Measurements from ENCODE around the gene NAV2.

NAV2 gene

DNA sequence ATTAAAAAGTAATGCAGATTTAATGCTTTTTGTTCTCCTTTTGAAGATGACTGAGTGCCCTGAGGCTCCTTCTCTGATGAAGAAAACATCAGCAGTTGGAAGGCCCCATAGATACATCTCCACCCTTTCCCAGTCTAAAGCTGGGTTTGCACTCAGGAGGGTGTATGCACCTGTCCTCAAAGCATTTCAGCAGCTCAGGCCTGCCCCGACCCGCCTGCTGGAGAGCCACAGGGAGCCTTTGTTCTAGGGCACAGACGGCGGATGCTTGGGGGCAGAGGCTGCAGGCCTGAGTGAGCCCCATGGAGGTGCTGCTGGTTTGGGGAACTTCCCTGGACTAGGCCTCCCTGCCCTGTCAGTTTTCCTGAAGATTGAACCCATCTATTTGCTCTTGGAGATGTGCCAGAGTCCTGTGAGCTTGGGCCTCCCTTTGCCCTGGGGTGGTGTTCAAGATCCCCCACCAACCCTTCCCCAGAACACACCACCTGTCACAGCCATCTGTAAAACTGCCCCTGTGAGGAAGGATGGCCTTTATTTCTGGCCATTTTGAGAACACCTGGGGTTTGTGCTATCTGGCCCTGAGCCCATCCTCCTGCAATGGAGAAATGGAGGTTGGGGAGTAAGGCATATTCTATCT is 160.0 kb downstream of the NAV2 start:
- no peak for DNase-seq (ENCODE audit: low read depth)
- TF ChIP-seq, protein P1, sequence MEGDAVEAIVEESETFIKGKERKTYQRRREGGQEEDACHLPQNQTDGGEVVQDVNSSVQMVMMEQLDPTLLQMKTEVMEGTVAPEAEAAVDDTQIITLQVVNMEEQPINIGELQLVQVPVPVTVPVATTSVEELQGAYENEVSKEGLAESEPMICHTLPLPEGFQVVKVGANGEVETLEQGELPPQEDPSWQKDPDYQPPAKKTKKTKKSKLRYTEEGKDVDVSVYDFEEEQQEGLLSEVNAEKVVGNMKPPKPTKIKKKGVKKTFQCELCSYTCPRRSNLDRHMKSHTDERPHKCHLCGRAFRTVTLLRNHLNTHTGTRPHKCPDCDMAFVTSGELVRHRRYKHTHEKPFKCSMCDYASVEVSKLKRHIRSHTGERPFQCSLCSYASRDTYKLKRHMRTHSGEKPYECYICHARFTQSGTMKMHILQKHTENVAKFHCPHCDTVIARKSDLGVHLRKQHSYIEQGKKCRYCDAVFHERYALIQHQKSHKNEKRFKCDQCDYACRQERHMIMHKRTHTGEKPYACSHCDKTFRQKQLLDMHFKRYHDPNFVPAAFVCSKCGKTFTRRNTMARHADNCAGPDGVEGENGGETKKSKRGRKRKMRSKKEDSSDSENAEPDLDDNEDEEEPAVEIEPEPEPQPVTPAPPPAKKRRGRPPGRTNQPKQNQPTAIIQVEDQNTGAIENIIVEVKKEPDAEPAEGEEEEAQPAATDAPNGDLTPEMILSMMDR (IDR thresholded peaks at IDR 0.05; ENCODE audit: low read length, missing control alignments) = no peak
- H3K4me3 ChIP-seq (replicated peaks; ENCODE audit: low read depth, low read length) = no peak overlapping the region

DNA sequence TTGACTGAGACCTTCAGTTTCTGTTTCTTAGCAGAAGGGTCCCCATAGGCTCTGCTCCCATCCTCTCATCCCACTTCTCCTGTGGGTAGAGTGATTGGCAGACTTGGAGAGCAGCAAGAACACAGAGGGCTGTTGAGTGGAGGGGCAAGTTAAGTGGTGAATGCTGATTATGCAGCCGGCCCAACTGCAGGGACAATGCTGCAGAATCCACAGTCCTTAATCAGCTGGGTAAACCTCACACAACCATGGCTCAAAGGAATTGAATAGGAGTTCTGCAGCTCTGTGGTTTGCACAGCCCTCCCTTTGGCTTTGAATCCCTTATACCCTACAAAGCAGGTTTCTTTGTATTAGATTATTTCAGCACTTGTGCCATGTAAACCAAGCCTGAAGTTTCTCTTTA is 161.1 kb downstream of the NAV2 start:
- TF ChIP-seq, protein P1 (IDR thresholded peaks at IDR 0.05; ENCODE audit: low read length, missing control alignments) = no peak
- no peak for DNase-seq (ENCODE audit: low read depth)
- no peak overlapping the region for H3K4me3 ChIP-seq (replicated peaks; ENCODE audit: low read depth, low read length)

DNA sequence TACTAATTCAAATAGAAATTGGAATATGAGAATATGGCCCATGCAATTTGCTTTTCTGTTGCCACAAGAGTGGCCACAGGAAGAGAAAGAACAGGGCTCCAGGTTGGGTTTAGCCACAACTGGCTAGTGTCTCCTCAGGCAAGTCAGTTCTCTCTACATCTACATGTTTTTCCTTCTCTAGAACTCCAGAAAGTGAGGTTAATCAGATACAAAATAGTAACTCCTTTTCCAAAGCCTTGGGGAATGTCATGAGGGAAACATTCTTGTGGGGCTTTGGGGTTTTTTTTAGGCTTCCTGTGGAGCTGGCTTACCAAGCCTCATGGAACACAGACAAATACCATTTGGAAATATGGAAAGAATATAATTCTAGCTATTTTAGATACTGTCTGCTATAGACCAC is 161.6 kb downstream of the NAV2 start:
- H3K4me3 ChIP-seq (replicated peaks; ENCODE audit: low read depth, low read length) = no peak overlapping the region
- TF ChIP-seq, protein P1 (IDR thresholded peaks at IDR 0.05; ENCODE audit: low read length, missing control alignments) = no peak
- no peak for DNase-seq (ENCODE audit: low read depth)

DNA sequence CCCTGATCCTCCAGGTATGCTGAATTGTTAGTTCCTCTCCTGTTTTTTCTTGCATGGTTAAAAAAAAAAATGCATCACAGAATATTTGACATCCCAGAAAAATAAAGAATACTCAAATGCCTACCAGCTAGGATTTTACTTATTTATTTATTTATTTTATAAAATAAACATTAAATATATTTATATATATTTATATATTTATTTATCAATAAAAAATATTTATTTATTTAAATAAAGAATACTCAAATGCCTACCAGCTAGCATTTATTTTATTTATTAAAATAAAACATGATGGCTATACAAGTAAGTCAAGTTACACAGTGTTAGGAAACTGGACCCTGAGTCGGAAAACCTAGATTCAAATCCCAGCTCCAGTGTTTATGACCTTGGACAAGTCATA is 164.1 kb downstream of the NAV2 start:
- TF ChIP-seq, protein P1 (IDR thresholded peaks at IDR 0.05; ENCODE audit: low read length, missing control alignments) = no peak
- H3K4me3 ChIP-seq (replicated peaks; ENCODE audit: low read depth, low read length) = no peak overlapping the region
- DNase-seq (ENCODE audit: low read depth) = no peak

DNA sequence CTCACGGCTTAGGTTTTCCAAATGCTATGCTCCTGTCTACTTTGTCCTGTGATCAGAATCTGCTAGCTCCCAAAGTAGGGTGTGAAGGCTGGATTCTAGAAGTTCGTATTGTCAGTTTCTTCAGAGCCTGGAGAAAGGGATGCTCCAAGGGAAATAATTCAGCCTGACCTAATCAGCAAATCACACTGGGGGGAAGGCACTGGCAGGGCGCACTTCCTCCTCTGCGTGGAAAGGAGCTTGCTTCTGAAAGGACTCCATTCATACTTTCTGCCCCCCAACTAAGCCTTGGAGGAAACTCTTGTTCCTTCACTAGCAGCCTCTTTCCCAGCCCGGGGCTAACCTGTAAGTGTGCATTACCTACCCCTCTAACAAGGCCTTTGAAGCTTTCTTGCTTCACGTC is 165.9 kb downstream of the NAV2 start:
- TF ChIP-seq, protein P1 (IDR thresholded peaks at IDR 0.05; ENCODE audit: low read length, missing control alignments) = no peak
- no peak for DNase-seq (ENCODE audit: low read depth)
- no peak overlapping the region for H3K4me3 ChIP-seq (replicated peaks; ENCODE audit: low read depth, low read length)

DNA sequence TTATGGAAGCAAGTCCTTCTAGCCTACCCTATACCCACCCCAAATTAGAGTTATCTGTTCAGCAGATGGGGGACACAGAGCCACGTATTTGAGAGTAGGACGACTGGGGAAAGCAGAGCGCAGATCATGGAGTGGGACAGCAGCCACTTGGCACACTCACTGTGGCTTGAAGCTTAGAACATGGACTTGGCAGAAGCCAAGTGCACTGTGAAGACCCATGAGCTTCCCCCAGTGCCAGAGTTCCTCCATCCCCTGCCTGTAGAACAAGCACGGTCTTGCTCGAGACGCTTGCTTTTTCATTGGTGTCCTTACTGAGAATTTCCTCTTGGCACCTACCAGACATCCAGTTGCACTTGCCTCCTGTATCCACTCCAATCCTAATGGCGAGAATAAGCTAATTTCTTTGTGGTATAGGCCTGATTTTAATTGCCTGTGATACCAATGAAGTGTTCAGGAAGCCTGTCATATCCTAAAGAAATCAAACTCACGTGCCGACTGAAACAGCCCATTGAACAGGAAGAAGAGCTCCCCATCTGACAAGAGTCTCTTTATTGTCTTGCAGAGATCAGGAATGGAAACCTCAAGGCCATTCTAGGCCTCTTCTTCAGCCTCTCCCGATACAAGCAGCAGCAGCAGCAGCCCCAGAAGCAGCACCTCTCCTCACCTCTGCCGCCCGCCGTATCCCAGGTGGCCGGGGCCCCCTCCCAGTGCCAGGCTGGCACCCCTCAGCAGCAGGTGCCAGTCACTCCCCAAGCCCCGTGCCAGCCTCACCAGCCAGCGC is 166.9 kb downstream of the NAV2 start:
- no peak overlapping the region for H3K4me3 ChIP-seq (replicated peaks; ENCODE audit: low read depth, low read length)
- no peak for DNase-seq (ENCODE audit: low read depth)
- TF ChIP-seq, protein P1 (IDR thresholded peaks at IDR 0.05; ENCODE audit: low read length, missing control alignments) = no peak

DNA sequence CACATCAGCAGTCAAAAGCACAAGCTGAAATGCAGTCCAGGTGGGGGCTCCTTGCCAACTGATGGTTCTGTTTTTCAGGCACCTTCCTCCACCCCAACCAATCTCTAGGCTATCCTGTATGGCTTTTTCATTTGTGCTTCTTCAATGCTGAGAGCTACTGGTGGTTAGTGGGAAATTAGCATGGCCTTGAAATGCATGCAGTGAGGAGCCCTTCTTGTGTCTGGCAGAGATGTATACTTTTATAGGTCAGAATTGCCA is 167.4 kb downstream of the NAV2 start:
- no peak for DNase-seq (ENCODE audit: low read depth)
- TF ChIP-seq, protein P1 (IDR thresholded peaks at IDR 0.05; ENCODE audit: low read length, missing control alignments) = no peak

More for the DNA sequence above, 167.4 kb downstream of the NAV2 start:
- H3K4me3 ChIP-seq (replicated peaks; ENCODE audit: low read depth, low read length) = no peak overlapping the region

Measured in fibroblast of pulmonary artery (primary cell).